ENCODE measurements around the gene HTD2.
"Not testable (repeated sequence)": the region's sequence is repeated elsewhere in the genome, so short reads cannot be mapped to it uniquely, and the experiment has no call there.

DNA sequence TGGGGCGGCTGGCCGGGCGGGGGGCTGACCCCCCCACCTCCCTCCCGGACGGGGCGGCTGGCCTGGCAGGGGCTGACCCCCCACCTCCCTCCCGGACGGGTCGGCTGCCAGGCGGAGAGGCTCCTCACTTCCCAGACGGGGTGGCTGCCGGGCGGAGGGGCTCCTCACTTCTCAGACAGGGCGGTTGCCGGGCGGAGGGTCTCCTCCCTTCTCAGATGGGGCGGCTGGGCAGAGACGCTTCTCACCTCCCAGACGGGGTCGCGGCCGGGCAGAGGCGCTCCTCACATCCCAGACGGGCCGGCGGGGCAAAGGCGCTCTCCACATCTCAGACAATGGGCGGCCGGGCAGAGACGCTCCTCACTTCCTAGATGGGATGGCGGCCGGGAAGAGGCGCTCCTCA is 15.9 kb upstream of the HTD2 start:
- TF ChIP-seq, protein P1, sequence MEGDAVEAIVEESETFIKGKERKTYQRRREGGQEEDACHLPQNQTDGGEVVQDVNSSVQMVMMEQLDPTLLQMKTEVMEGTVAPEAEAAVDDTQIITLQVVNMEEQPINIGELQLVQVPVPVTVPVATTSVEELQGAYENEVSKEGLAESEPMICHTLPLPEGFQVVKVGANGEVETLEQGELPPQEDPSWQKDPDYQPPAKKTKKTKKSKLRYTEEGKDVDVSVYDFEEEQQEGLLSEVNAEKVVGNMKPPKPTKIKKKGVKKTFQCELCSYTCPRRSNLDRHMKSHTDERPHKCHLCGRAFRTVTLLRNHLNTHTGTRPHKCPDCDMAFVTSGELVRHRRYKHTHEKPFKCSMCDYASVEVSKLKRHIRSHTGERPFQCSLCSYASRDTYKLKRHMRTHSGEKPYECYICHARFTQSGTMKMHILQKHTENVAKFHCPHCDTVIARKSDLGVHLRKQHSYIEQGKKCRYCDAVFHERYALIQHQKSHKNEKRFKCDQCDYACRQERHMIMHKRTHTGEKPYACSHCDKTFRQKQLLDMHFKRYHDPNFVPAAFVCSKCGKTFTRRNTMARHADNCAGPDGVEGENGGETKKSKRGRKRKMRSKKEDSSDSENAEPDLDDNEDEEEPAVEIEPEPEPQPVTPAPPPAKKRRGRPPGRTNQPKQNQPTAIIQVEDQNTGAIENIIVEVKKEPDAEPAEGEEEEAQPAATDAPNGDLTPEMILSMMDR (conservative IDR thresholded peaks at IDR 0.05; ENCODE audit: low read depth, low read length), result not testable (repeated sequence)
- TF ChIP-seq FOS (IDR thresholded peaks at IDR 0.05; ENCODE audit: low read depth, low read length); POLR2A (IDR thresholded peaks at IDR 0.05; ENCODE audit: low read depth, low read length); RCOR1 (IDR thresholded peaks at IDR 0.05; ENCODE audit: insufficient replicate concordance, low read length): not testable (repeated sequence)

All from IMR-90 (cell line).